CD4-positive, alpha-beta T cell (primary cell): ENCODE measurements around the gene LGI2. TPM values are rescaled to one million over a fixed set of nuclear protein-coding genes. Genes with fewer than 3 reads are reported as not detected.

Experiments used
- ATAC-seq: fragments of 200-7000 bp; cut with Tn5 transposase; one replicate; pipeline ENCODE4 v1.10.0; 2022; ENCODE audit warnings: mild to moderate bottlenecking; ENCODE audit not compliant: poor library complexity
- CTCF ChIA-PET: fragments of 350-600 bp; sonication (Branson Sonifier 250); formaldehyde crosslinking; loops from one replicate; lab custom pipeline; 2021; ENCODE audit warnings: antibody characterized with exemption, inconsistent platforms; lab: Charles Lee
- POLR2A ChIA-PET: fragments of 350-600 bp; sonication (Branson Sonifier 250); formaldehyde crosslinking; loops from one replicate; lab custom pipeline; 2021; ENCODE audit warnings: antibody characterized with exemption, inconsistent platforms; lab: Charles Lee
- DNase-seq, 14 experiments: peaks; one replicate each; pipeline ENCODE4 v3.0.0-alpha.2; 2013 to 2020; ENCODE audit warnings: mixed read lengths in 2 of 14
- H3K27ac ChIP-seq, 2 donors: one replicate each; pipeline versions ENCODE4 v1.5.1 to v1.7.0; 2013; ENCODE audit warnings: low read length in 2 of 2, low read depth in 1 of 2, mild to moderate bottlenecking in 1 of 2
- H3K27me3 ChIP-seq, 2 experiments: 1 replicate in 1 of 2; 2 replicates in 1 of 2; pipeline versions ENCODE4 v1.6.1 to v1.7.0; 2013; ENCODE audit warnings: low read length in 2 of 2, control low read depth in 1 of 2, mild to moderate bottlenecking in 1 of 2, moderate library complexity in 1 of 2; ENCODE audit not compliant: insufficient read depth in 2 of 2, control insufficient read depth in 1 of 2
- H3K36me3 ChIP-seq: one replicate; pipeline ENCODE4 v1.6.1; 2013; ENCODE audit warnings: low read length, control low read depth; ENCODE audit not compliant: insufficient read depth
- H3K4me1 ChIP-seq: one replicate; pipeline ENCODE4 v1.6.1; 2013; ENCODE audit warnings: low read length, control low read depth; ENCODE audit not compliant: insufficient read depth
- H3K4me3 ChIP-seq: one replicate; pipeline ENCODE4 v1.5.1; 2013; ENCODE audit warnings: mild to moderate bottlenecking, low read length, moderate library complexity
- H3K9me3 ChIP-seq, 2 experiments: 1 replicate in 1 of 2; 2 replicates in 1 of 2; pipeline versions ENCODE4 v1.6.1 to v1.7.0; 2013; ENCODE audit warnings: low read length in 2 of 2, mild to moderate bottlenecking in 2 of 2, control low read depth in 1 of 2, moderate library complexity in 1 of 2; ENCODE audit not compliant: control insufficient read depth in 1 of 2, insufficient read depth in 1 of 2
- H3K27ac Mint-ChIP-seq: one replicate; pipeline ENCODE4 v1.8.0; 2020; ENCODE audit warnings: mixed read lengths
- H3K27me3 Mint-ChIP-seq: one replicate; pipeline ENCODE4 v1.8.0; 2021; ENCODE audit warnings: mixed read lengths
- H3K36me3 Mint-ChIP-seq: one replicate; pipeline ENCODE4 v1.8.0; 2021; ENCODE audit warnings: low read depth, mixed read lengths
- H3K4me1 Mint-ChIP-seq: one replicate; pipeline ENCODE4 v1.8.0; 2021; ENCODE audit warnings: low read depth, mixed read lengths
- H3K4me3 Mint-ChIP-seq: one replicate; pipeline ENCODE4 v1.8.0; 2020; ENCODE audit warnings: mild to moderate bottlenecking, mixed read lengths
- H3K9me3 Mint-ChIP-seq: one replicate; pipeline ENCODE4 v1.8.0; 2020; ENCODE audit warnings: mixed read lengths
- CTCF ChIP-seq: fragments of 200-600 bp; IDR thresholded peaks from one replicate; pipeline ENCODE4 v1.8.0; 2022; ENCODE audit warnings: antibody characterized with exemption, mild to moderate bottlenecking
- intact Hi-C, 2 experiments: fragments of 100-400 bp; cut with DNase I in 1 of 2; cut with micrococcal nuclease in 1 of 2; formaldehyde crosslinking; loops; one replicate each; pipeline versions ENCODE4 v1.15.1 to v1.9.0; 2023 to 2025; cut with DNase I, micrococcal nuclease
- total RNA-seq, 174 experiments: library from RNA in 2 of 174; stranded (reverse) in 2 of 174; gene quantifications; one replicate each; pipeline ENCODE4 v1.2.3 and lab custom pipeline; 2021 to 2026

The LGI2 gene
- total RNA-seq, 2 experiments from 2014 or later, result not detected

- TF ChIP-seq CTCF, result peak; percentile 91
- Histone ChIP-seq H3K9me3 (no peaks in the 10 kb centered on the region), H3K27me3 (peaks cover 4 to 9% of the 10 kb centered on the region in 2 experiments), H3K27ac (no peak overlapping the region), H3K4me1 (peaks cover 7% of the 10 kb centered on the region), H3K36me3 (no peaks in the 10 kb centered on the region), H3K4me3 (peak overlapping the region; percentile 10)
- intact Hi-C loops, result loop anchor here (1.0 to 10.0 kb wide), 5 partner anchors 165 to 787 kb away; no protein-coding TSS in a partner anchor
- Mint-ChIP-seq H3K9me3 (no peaks in the 10 kb centered on the region), H3K4me1 (peaks cover 6% of the 10 kb centered on the region), H3K4me3 (peak overlapping the region; percentile 72), H3K27me3 (peaks cover 38% of the 10 kb centered on the region), H3K36me3 (no peaks in the 10 kb centered on the region), H3K27ac (no peak overlapping the region)
- POLR2A ChIA-PET, result interaction anchor here (1.1 kb wide), 1 partner anchor 387 kb away, joined by 7 read pairs; no protein-coding TSS in a partner anchor
- ATAC-seq (no peak), DNase-seq (peak in 13 of 14 experiments; percentile 4 to 77 (median 18))
- CTCF ChIA-PET, result interaction anchor here (1.0 to 2.0 kb wide), 5 partner anchors 11 to 387 kb away, joined by 3 to 12 read pairs (median 4); no protein-coding TSS in a partner anchor
Observed at GRCh38 chr4:24980064-24980690, 50.6 kb downstream of the LGI2 start.

GRCh38 chr4:24979554-24979953, 51.2 kb downstream of the LGI2 start:
- no peak for TF ChIP-seq CTCF
- ChIA-PET CTCF (interaction anchor here (1.0 to 2.0 kb wide), 4 partner anchors 12 to 387 kb away, joined by 3 to 12 read pairs (median 6); no protein-coding TSS in a partner anchor), POLR2A (no interaction called here)
- H3K9me3 Mint-ChIP-seq, result no peaks in the 10 kb centered on the region
- ATAC-seq (no peak), DNase-seq (peak in 2 of 14 experiments; percentile 46 to 51)
- Histone ChIP-seq H3K27me3 (peaks cover 4 to 9% of the 10 kb centered on the region in 2 experiments), H3K4me3 (peak overlapping the region; percentile 10), H3K27ac (no peak overlapping the region), H3K9me3 (no peaks in the 10 kb centered on the region), H3K36me3 (no peaks in the 10 kb centered on the region), H3K4me1 (peaks cover 7% of the 10 kb centered on the region)
- H3K27ac Mint-ChIP-seq, result no peak overlapping the region
- H3K4me3 Mint-ChIP-seq, result peak overlapping the region; percentile 32
- peaks cover 38% of the 10 kb centered on the region for H3K27me3 Mint-ChIP-seq
- no peaks in the 10 kb centered on the region for H3K36me3 Mint-ChIP-seq
- peaks cover 6% of the 10 kb centered on the region for H3K4me1 Mint-ChIP-seq
- intact Hi-C loops, result no loop called here

GRCh38 chr4:24978291-24979075, 52.3 kb downstream of the LGI2 start:
- DNase-seq (peak in 2 of 14 experiments; percentile 15 to 23), ATAC-seq (no peak)
- Histone ChIP-seq H3K4me3 (no peak overlapping the region), H3K4me1 (peaks cover 7% of the 10 kb centered on the region), H3K27me3 (peaks cover 4 to 13% of the 10 kb centered on the region in 2 experiments), H3K36me3 (no peaks in the 10 kb centered on the region), H3K27ac (no peak overlapping the region), H3K9me3 (no peaks in the 10 kb centered on the region)
- TF ChIP-seq CTCF, result no peak
- no peaks in the 10 kb centered on the region for H3K9me3 Mint-ChIP-seq
- ChIA-PET POLR2A (no interaction called here), CTCF (no interaction called here)
- H3K4me3 Mint-ChIP-seq, result no peak overlapping the region
- H3K4me1 Mint-ChIP-seq, result peaks cover 6% of the 10 kb centered on the region
- intact Hi-C loops, result no loop called here
- no peaks in the 10 kb centered on the region for H3K36me3 Mint-ChIP-seq
- no peak overlapping the region for H3K27ac Mint-ChIP-seq
- H3K27me3 Mint-ChIP-seq, result peaks cover 39% of the 10 kb centered on the region
